Calu3 (cell line): ENCODE data around the gene HS6ST2. TPM values are rescaled to one million over a fixed set of nuclear protein-coding genes. Genes with fewer than 3 reads are reported as not detected.
A peak's percentile ranks its signal among the peaks of the same experiment; 100 is the strongest.

Source experiments
- Bru-seq: library from RNA; stranded (reverse); fragments of 400-500 nt; gene quantifications from one replicate; lab custom pipeline; 2021; lab: Mats Ljungman, UMichigan
- BruChase-seq, 2 experiments: library from RNA; stranded (reverse); fragments of 400-500 nt; gene quantifications; one replicate each; lab custom pipeline; 2021; lab: Mats Ljungman, UMichigan
- BruUV-seq: library from RNA; stranded (reverse); fragments of 400-500 nt; replicated peaks from 2 replicates; lab custom pipeline; 2021; lab: Mats Ljungman, UMichigan
- CTCF ChIA-PET: fragments of 300-600 bp; sonication (Branson Sonifier 250); formaldehyde crosslinking; loops from one replicate; lab custom pipeline; 2022; ENCODE audit warnings: antibody characterized with exemption; lab: Charles Lee
- DNase-seq: peaks from one replicate; pipeline ENCODE4 v3.0.0; 2022
- H3K27ac Mint-ChIP-seq: one replicate; pipeline ENCODE4 v1.8.0; 2022; ENCODE audit warnings: mixed read lengths; ENCODE audit not compliant: unreplicated experiment
- H3K27me3 Mint-ChIP-seq: one replicate; pipeline ENCODE4 v1.8.0; 2022; ENCODE audit warnings: mixed read lengths; ENCODE audit not compliant: unreplicated experiment
- H3K36me3 Mint-ChIP-seq: one replicate; pipeline ENCODE4 v1.8.0; 2022; ENCODE audit warnings: mild to moderate bottlenecking, moderate library complexity, mixed read lengths; ENCODE audit not compliant: insufficient read depth, unreplicated experiment
- H3K4me1 Mint-ChIP-seq: one replicate; pipeline ENCODE4 v1.8.0; 2022; ENCODE audit warnings: mild to moderate bottlenecking, low read depth, mixed read lengths; ENCODE audit not compliant: unreplicated experiment
- H3K4me3 Mint-ChIP-seq: one replicate; pipeline ENCODE4 v1.8.0; 2022; ENCODE audit warnings: mild to moderate bottlenecking, low read depth, moderate library complexity, mixed read lengths; ENCODE audit not compliant: unreplicated experiment
- H3K9me3 Mint-ChIP-seq: one replicate; pipeline ENCODE4 v1.8.0; 2022; ENCODE audit warnings: low read depth, mixed read lengths; ENCODE audit not compliant: unreplicated experiment
- intact Hi-C: fragments of 100-400 bp; cut with micrococcal nuclease; formaldehyde crosslinking; loops from one replicate; pipeline ENCODE4 v1.10.0; 2022; ENCODE audit not compliant: unreplicated experiment
- long read RNA-seq: library from polyadenylated mRNA; stranded (forward); transcript quantifications from one replicate; pipeline ENCODE4 v2.0.0, GENCODE V29; 2022
- total RNA-seq: library from RNA; stranded (reverse); gene quantifications from 2 replicates; pipeline ENCODE4 v1.2.3, GENCODE V29; 2022
- TF ChIP-seq, protein P1 (sequence below): fragments of 200-600 bp; IDR thresholded peaks from one replicate; pipeline ENCODE4 v1.8.0; 2022; ENCODE audit warnings: antibody characterized with exemption; ENCODE audit not compliant: unreplicated experiment

HS6ST2 gene
- total RNA-seq (40.2 and 40.7 TPM in 2 replicates), Bru-seq, nascent RNA (percentile 76 among the genes with signal in this experiment), BruChase-seq, experiment 1, labeled RNA remaining after a 6-hour chase (percentile 72 among the genes with signal in this experiment), BruChase-seq, experiment 2, labeled RNA remaining after a 2-hour chase (percentile 73 among the genes with signal in this experiment)
- long read RNA-seq, partial matches to known transcripts: 0 of 7 reads
- long read RNA-seq, other reads (novel, unspliced or antisense): 7 of 7 reads

DNA sequence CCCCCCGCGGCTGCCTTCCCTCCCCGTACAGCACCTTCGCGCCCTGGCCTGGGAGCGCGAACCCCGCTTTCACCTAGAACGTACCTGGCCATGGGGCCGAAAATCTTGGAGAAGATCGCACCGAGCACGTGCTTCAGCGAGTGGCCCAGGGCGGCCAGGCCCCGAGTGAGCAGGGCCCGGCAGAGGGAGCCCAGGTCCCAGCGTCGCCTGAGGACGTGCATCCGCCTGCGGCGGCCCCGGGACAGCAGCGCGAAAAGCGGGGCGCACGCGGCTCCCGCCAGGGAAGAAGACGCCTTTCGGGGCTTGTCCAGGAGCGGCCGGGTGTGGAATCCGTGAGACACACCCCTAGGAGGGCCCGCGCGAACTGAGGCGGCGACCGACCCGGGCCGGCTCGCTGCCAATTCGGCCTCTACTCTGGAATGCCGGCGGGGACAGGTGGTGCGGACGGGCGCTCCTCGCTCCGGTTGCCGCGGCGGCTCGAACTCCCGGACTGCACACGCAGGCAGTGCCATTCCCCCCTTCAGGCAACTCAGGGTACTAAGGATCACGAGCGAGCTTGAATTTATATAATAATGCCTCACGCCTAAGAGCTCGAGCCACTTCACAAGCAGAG is at the start of gene HS6ST2:
Gene HS6ST2 (minus strand): TSS at position 539 of the 613 bp plus-strand sequence.
- no peaks in the 10 kb centered on the region for H3K9me3 Mint-ChIP-seq
- H3K36me3 Mint-ChIP-seq: peaks cover 32% of the 10 kb centered on the region
- H3K27me3 Mint-ChIP-seq: no peaks in the 10 kb centered on the region
- TF ChIP-seq, protein P1, sequence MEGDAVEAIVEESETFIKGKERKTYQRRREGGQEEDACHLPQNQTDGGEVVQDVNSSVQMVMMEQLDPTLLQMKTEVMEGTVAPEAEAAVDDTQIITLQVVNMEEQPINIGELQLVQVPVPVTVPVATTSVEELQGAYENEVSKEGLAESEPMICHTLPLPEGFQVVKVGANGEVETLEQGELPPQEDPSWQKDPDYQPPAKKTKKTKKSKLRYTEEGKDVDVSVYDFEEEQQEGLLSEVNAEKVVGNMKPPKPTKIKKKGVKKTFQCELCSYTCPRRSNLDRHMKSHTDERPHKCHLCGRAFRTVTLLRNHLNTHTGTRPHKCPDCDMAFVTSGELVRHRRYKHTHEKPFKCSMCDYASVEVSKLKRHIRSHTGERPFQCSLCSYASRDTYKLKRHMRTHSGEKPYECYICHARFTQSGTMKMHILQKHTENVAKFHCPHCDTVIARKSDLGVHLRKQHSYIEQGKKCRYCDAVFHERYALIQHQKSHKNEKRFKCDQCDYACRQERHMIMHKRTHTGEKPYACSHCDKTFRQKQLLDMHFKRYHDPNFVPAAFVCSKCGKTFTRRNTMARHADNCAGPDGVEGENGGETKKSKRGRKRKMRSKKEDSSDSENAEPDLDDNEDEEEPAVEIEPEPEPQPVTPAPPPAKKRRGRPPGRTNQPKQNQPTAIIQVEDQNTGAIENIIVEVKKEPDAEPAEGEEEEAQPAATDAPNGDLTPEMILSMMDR: peak; percentile 6
- peak; percentile 59 for DNase-seq
- intact Hi-C loops: loop anchor here (5.0 kb wide), 1 partner anchor 216 kb away; no protein-coding TSS in a partner anchor
- peak within 1 kb of the TSS; percentile 63 for H3K27ac Mint-ChIP-seq
- peaks cover 32% of the 10 kb centered on the region for H3K4me1 Mint-ChIP-seq
- CTCF ChIA-PET: interaction anchor here (0.6 to 0.9 kb wide), 2 partner anchors 10 to 102 kb away, joined by 3 to 6 read pairs; no protein-coding TSS in a partner anchor
- no TSS peak for BruUV-seq
- peak within 1 kb of the TSS; percentile 88 for H3K4me3 Mint-ChIP-seq

DNA sequence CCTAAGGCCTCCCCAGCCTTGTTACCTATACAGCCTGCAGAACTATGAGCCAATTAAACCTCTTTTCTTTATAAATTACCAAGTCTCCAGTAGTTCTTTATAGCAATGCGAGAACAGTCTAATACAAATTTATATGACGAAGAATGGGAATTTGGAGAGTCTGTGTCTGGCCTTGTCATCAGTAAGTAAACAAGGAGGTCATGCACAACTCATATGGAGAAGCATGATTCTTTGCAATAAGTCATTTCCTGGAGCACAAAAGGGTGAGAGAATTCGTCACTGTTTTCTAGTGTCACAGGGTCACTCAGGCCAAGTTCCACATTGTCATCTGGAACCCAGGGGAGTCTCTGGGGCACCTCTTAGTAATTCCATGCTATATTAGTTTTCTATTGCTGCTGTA is 49.0 kb upstream of the HS6ST2 start:
- Mint-ChIP-seq H3K4me1 (no peaks in the 10 kb centered on the region), H3K4me3 (no peak overlapping the region), H3K9me3 (peaks cover 3% of the 10 kb centered on the region), H3K27me3 (no peaks in the 10 kb centered on the region), H3K27ac (no peak overlapping the region), H3K36me3 (no peaks in the 10 kb centered on the region)
- no TSS peak for BruUV-seq
- intact Hi-C loops: no loop called here
- DNase-seq: no peak
- TF ChIP-seq, protein P1: no peak
- CTCF ChIA-PET: no interaction called here

DNA sequence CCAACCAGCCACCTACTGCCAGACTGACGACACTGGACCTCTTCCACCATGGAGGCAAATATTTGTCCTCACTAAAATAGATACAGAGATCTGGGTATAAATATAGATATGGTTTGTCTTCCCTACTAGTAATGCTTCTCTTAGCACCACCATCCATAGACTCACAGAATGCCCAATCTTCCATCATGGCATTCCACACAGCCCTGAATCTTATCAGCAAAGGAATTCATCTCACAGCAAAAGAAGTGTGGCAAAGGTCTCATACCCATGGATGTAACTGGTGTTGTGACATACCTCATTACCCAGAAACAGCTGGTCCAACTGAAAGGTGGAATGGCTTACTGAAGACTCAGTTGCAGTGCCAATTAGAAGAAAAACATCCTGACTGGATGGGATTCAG is 47.2 kb upstream of the HS6ST2 start:
- Mint-ChIP-seq H3K4me1 (no peaks in the 10 kb centered on the region), H3K36me3 (no peaks in the 10 kb centered on the region), H3K27me3 (no peaks in the 10 kb centered on the region), H3K9me3 (peaks cover 3% of the 10 kb centered on the region), H3K27ac (no peak overlapping the region), H3K4me3 (no peak overlapping the region)
- DNase-seq: no peak
- intact Hi-C loops: loop anchor here (2.0 kb wide), 1 partner anchor 209 kb away; no protein-coding TSS in a partner anchor
- CTCF ChIA-PET: interaction anchor here (0.7 to 1.4 kb wide), 6 partner anchors 14 to 669 kb away, joined by 3 to 6 read pairs (median 3); no protein-coding TSS in a partner anchor
- no TSS peak for BruUV-seq
- TF ChIP-seq, protein P1: no peak

DNA sequence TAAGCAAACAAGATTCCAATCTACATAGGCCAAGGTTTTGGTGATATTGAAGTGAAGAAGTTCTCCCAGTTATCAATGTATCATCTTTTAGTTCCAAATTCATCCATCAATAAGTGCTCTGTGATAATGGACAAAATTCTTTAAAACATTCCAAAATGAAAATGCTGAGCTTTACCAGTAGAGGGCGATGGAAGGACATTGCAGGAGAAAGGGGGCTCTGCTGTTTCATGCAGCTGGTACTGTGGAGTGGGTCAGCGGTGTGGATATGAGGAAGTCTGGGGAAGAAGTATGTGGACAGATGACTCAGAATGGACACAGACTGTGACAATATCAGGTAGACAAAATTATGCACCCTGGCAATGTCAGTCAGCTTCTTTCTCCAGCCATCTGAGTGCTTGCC is 46.6 kb upstream of the HS6ST2 start:
- Mint-ChIP-seq H3K4me3 (no peak overlapping the region), H3K36me3 (no peaks in the 10 kb centered on the region), H3K4me1 (no peaks in the 10 kb centered on the region), H3K27me3 (no peaks in the 10 kb centered on the region), H3K27ac (no peak overlapping the region), H3K9me3 (peaks cover 3% of the 10 kb centered on the region)
- no TSS peak for BruUV-seq
- TF ChIP-seq, protein P1: peak; percentile 78
- peak; percentile 2 for DNase-seq
- intact Hi-C loops: loop anchor here (2.0 kb wide), 1 partner anchor 210 kb away; no protein-coding TSS in a partner anchor
- CTCF ChIA-PET: interaction anchor here (1.0 to 1.4 kb wide), 5 partner anchors 45 to 670 kb away, joined by 3 to 6 read pairs (median 3); no protein-coding TSS in a partner anchor
